Osteoblast (primary cell): ENCODE measurements around the gene USP54. TPM values are rescaled to one million over a fixed set of nuclear protein-coding genes. Genes with fewer than 3 reads are reported as not detected.

Source experiments
- DNase-seq: peaks from one replicate; pipeline ENCODE4 v3.0.0; 2011; ENCODE audit warnings: low spot score, mixed read lengths; ENCODE audit not compliant: insufficient read length; ENCODE audit errors: missing footprints
- H2AFZ ChIP-seq: 2 replicates; pipeline ENCODE4 v1.6.0; 2011; ENCODE audit warnings: mild to moderate bottlenecking, low read length
- H3K27ac ChIP-seq: 2 replicates; pipeline ENCODE4 v1.5.1; 2011; ENCODE audit warnings: mild to moderate bottlenecking, low read depth, low read length, moderate library complexity
- H3K27me3 ChIP-seq: 2 replicates; pipeline ENCODE4 v1.6.0; 2012; ENCODE audit warnings: mild to moderate bottlenecking, control low read depth, inconsistent platforms, low read length, moderate library complexity; ENCODE audit not compliant: insufficient read depth
- H3K36me3 ChIP-seq: 2 replicates; pipeline ENCODE4 v1.5.1; 2011; ENCODE audit warnings: mild to moderate bottlenecking, low read length, control low read depth, moderate library complexity; ENCODE audit not compliant: insufficient read depth
- H3K4me1 ChIP-seq: 2 replicates; pipeline ENCODE4 v1.5.1; 2011; ENCODE audit warnings: mild to moderate bottlenecking, low read length, control low read depth, moderate library complexity; ENCODE audit not compliant: insufficient read depth
- H3K4me2 ChIP-seq: 2 replicates; pipeline ENCODE4 v1.6.0; 2011; ENCODE audit warnings: mild to moderate bottlenecking, low read length; ENCODE audit not compliant: insufficient read depth
- H3K4me3 ChIP-seq: fragments of 200-600 bp; sonication (generic); 3 replicates; pipeline ENCODE4 v1.5.1; 2012; ENCODE audit warnings: mild to moderate bottlenecking, low read length, inconsistent platforms; ENCODE audit not compliant: insufficient read depth
- H3K79me2 ChIP-seq: 2 replicates; pipeline ENCODE4 v1.6.0; 2012; ENCODE audit warnings: mild to moderate bottlenecking, low read length, control low read depth, inconsistent platforms; ENCODE audit not compliant: insufficient read depth
- H3K9me3 ChIP-seq: 2 replicates; pipeline ENCODE4 v1.5.1; 2011; ENCODE audit warnings: low read depth, low read length, control low read depth
- H4K20me1 ChIP-seq: 2 replicates; pipeline ENCODE4 v1.6.0; 2012; ENCODE audit warnings: mild to moderate bottlenecking, low read length, control low read depth; ENCODE audit not compliant: insufficient read depth
- CTCF ChIP-seq: IDR thresholded peaks from 2 replicates; pipeline ENCODE4 v1.5.1; 2011; ENCODE audit warnings: mild to moderate bottlenecking, low read depth, low read length, moderate library complexity; ENCODE audit errors: extremely low read depth
- total RNA-seq: library from RNA; depleted of rRNA; stranded (reverse); fragments of >200 nt; gene quantifications from 2 replicates; pipeline ENCODE4 v1.2.3, GENCODE V29; 2012

The USP54 gene
- total RNA-seq, 1 donor = 25.0 TPM

- H3K27ac ChIP-seq = no peak overlapping the region
- peaks cover 11% of the 10 kb centered on the region for H4K20me1 ChIP-seq
Observed at GRCh38 chr10:73485320-73485719, 105.8 kb downstream of the USP54 start.

GRCh38 chr10:73480158-73480557, 111.0 kb downstream of the USP54 start:
- peaks cover 2% of the 10 kb centered on the region for H4K20me1 ChIP-seq
- peaks cover 7% of the 10 kb centered on the region for H3K4me1 ChIP-seq
- no peaks in the 10 kb centered on the region for H3K9me3 ChIP-seq
- H3K36me3 ChIP-seq = peaks cover 49% of the 10 kb centered on the region
- H3K4me2 ChIP-seq = no peak overlapping the region
- H3K27ac ChIP-seq = peak overlapping the region; percentile 47
- H3K27me3 ChIP-seq = no peaks in the 10 kb centered on the region
- peaks cover 40% of the 10 kb centered on the region for H3K79me2 ChIP-seq
- H3K4me3 ChIP-seq = no peak overlapping the region
- DNase-seq = no peak
- no peak for TF ChIP-seq CTCF
- H2AFZ ChIP-seq = no peak overlapping the region

More at GRCh38 chr10:73485320-73485719, 105.8 kb downstream of the USP54 start:
- Histone ChIP-seq H2AFZ (no peak overlapping the region), H3K79me2 (peaks cover 80% of the 10 kb centered on the region), H3K4me1 (peaks cover 4% of the 10 kb centered on the region), H3K4me3 (no peak overlapping the region), H3K36me3 (peaks cover 14% of the 10 kb centered on the region), H3K9me3 (no peaks in the 10 kb centered on the region), H3K4me2 (no peak overlapping the region), H3K27me3 (no peaks in the 10 kb centered on the region)
- no peak for DNase-seq
- no peak for TF ChIP-seq CTCF

- Histone ChIP-seq H3K36me3 (peaks cover 55% of the 10 kb centered on the region), H3K4me3 (no peak overlapping the region), H3K27me3 (no peaks in the 10 kb centered on the region), H3K79me2 (peaks cover 26% of the 10 kb centered on the region), H2AFZ (no peak overlapping the region), H3K27ac (no peak overlapping the region), H3K9me3 (no peaks in the 10 kb centered on the region), H4K20me1 (peaks cover 2% of the 10 kb centered on the region), H3K4me1 (peaks cover 7% of the 10 kb centered on the region), H3K4me2 (no peak overlapping the region)
- no peak for TF ChIP-seq CTCF
- no peak for DNase-seq
Observed at GRCh38 chr10:73478636-73479035, 112.5 kb downstream of the USP54 start.

DNA sequence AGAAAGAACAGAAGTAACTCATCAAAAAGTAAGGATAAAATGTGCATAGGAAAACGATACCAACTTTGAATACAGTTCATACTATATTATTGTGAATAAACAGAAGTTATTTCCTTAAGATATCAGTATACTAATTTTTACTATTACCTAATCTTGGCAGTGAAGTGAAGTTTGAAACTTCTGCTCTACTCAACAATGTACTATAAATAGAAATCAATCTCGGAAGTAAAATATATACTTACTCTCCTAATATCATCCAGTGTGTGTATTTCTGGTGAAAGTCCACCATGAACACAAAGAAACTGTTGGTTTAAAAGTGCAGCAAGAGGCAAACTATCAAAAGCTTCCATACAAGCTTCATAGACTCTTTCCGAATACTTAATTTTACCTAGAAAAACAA, 119.9 kb downstream of the USP54 start:
- Histone ChIP-seq H2AFZ (no peak overlapping the region), H3K9me3 (no peaks in the 10 kb centered on the region), H3K27me3 (no peaks in the 10 kb centered on the region), H3K79me2 (no peaks in the 10 kb centered on the region), H3K4me1 (no peaks in the 10 kb centered on the region), H4K20me1 (no peaks in the 10 kb centered on the region), H3K4me2 (no peak overlapping the region), H3K4me3 (no peak overlapping the region), H3K27ac (no peak overlapping the region), H3K36me3 (peaks cover 62% of the 10 kb centered on the region)
- no peak for DNase-seq
- TF ChIP-seq CTCF = no peak
